Measurements from ENCODE around the gene UBD. TPM values are rescaled to one million over a fixed set of nuclear protein-coding genes. Genes with fewer than 3 reads are reported as not detected.
A peak's percentile ranks its signal among the peaks of the same experiment; 100 is the strongest.

The UBD gene
- total RNA-seq, 1 donor from 2014 or later, result not detected

DNA sequence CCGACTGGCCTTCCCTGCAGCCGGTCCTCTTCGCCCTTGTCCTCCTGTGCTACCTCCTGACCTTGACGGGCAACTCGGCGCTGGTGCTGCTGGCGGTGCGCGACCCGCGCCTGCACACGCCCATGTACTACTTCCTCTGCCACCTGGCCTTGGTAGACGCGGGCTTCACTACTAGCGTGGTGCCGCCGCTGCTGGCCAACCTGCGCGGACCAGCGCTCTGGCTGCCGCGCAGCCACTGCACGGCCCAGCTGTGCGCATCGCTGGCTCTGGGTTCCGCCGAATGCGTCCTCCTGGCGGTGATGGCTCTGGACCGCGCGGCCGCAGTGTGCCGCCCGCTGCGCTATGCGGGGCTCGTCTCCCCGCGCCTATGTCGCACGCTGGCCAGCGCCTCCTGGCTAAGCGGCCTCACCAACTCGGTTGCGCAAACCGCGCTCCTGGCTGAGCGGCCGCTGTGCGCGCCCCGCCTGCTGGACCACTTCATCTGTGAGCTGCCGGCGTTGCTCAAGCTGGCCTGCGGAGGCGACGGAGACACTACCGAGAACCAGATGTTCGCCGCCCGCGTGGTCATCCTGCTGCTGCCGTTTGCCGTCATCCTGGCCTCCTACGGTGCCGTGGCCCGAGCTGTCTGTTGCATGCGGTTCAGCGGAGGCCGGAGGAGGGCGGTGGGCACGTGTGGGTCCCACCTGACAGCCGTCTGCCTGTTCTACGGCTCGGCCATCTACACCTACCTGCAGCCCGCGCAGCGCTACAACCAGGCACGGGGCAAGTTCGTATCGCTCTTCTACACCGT lies 6.1 kb downstream of the UBD start:
- Histone ChIP-seq H3K27ac (no peak overlapping the region), H3K9me3 (no peaks in the 10 kb centered on the region), H3K27me3 (no peaks in the 10 kb centered on the region), H3K4me3 (peak overlapping the region; percentile 41 to 55), H3K4me1 (peaks cover 0 to 10% of the 10 kb centered on the region in 2 donors), H3K36me3 (no peaks in the 10 kb centered on the region)
- TF ChIP-seq, protein P1, sequence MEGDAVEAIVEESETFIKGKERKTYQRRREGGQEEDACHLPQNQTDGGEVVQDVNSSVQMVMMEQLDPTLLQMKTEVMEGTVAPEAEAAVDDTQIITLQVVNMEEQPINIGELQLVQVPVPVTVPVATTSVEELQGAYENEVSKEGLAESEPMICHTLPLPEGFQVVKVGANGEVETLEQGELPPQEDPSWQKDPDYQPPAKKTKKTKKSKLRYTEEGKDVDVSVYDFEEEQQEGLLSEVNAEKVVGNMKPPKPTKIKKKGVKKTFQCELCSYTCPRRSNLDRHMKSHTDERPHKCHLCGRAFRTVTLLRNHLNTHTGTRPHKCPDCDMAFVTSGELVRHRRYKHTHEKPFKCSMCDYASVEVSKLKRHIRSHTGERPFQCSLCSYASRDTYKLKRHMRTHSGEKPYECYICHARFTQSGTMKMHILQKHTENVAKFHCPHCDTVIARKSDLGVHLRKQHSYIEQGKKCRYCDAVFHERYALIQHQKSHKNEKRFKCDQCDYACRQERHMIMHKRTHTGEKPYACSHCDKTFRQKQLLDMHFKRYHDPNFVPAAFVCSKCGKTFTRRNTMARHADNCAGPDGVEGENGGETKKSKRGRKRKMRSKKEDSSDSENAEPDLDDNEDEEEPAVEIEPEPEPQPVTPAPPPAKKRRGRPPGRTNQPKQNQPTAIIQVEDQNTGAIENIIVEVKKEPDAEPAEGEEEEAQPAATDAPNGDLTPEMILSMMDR (IDR thresholded peaks at IDR 0.05), result no peak
- intact Hi-C loops (cut with DNase I), result no loop called here
- no peak for DNase-seq (ENCODE audit: low spot score in 2 of 2)

DNA sequence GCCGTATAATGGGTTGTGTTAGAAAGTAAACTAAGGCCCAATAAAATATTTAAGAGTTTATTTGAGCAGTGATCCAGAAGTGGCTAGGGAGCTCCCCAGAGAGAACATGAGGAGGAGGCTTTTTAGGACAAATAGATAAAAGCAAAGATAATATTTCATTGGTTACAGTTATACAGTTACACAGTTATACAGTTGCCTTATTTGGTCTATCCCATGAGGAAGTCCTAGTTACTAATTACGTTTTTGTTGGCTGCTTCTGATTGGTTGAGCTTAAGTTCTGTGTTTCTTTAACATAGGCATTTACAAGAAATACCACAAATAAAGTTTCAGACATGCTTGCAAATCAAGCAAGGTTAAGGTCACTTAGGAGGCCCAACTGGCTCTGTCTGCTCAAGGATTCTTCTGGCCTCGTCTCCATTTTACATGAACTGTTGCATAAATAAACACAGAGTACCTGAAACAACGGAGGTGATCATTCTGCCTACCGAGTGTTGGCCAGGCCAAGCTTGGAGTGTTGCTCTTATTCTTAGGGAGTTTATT lies 7.0 kb downstream of the UBD start:
- no peaks in the 10 kb centered on the region for H3K27me3 ChIP-seq
- DNase-seq (ENCODE audit: low spot score in 2 of 2), result no peak
- H3K4me1 ChIP-seq, result peaks cover 0 to 10% of the 10 kb centered on the region in 2 donors
- no peaks in the 10 kb centered on the region for H3K36me3 ChIP-seq
- peak overlapping the region; percentile 41 to 55 for H3K4me3 ChIP-seq
- H3K27ac ChIP-seq, result no peak overlapping the region
- TF ChIP-seq, protein P1 (IDR thresholded peaks at IDR 0.05), result no peak
- intact Hi-C loops (cut with DNase I), result no loop called here
- H3K9me3 ChIP-seq, result no peaks in the 10 kb centered on the region

DNA sequence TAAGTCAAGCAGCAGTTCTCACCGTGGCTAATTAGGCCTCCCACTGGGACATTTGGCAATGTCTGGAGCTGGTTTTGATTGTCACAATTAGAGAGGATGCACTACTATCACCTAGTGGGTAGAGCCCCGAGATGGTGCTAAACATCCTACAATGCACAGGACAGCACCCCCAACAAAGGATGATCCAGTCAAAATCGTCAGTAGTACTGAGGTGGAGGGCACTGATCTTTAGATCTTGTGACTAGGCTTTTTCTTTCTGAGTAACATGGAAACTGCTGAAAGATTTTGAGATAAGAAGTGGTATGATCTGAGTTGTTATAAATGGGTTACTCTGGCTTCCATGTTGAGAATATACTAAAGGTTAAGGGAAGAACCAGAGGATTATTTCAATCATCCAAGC lies 12.0 kb downstream of the UBD start:
- Histone ChIP-seq H3K27me3 (no peaks in the 10 kb centered on the region), H3K4me3 (no peak overlapping the region), H3K36me3 (no peaks in the 10 kb centered on the region), H3K9me3 (peaks cover 0 to 3% of the 10 kb centered on the region in 2 donors), H3K4me1 (no peaks in the 10 kb centered on the region), H3K27ac (no peak overlapping the region)
- no peak for DNase-seq (ENCODE audit: low spot score in 2 of 2)
- TF ChIP-seq, protein P1 (IDR thresholded peaks at IDR 0.05), result no peak
- intact Hi-C loops (cut with DNase I), result no loop called here

DNA sequence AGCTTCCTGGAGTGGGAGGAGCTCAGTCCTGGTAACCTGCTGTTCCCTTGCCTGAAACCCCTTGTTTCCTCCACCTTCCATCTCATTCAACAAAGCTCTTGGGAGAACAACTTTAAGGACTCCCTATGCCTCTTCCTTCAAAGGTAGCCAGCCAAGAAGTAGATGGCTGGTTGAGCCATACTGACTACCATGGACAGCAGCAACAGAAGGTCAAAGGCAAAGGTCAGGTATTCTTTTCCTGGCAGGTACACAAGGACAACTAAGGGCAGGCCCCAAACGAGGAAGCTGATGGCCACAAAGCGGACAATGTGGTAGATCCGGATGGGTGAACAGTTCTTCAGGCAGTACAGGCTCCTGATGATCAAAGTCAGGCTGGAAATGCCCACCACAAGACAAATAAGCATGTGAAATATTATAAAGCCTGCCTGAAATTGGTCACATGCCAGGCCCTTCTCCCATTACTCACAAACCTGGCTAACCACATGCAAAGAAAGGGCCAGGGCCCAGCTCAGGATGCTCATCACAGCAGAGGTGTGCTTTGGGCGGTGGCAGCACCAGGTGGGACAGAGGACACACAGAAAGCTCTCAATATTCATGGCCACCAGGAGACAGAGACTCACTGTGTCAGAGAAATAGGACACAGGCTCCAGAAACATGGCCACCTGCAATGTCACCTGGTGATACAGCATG lies 21.7 kb downstream of the UBD start:
- Histone ChIP-seq H3K9me3 (no peaks in the 10 kb centered on the region), H3K27me3 (no peaks in the 10 kb centered on the region), H3K27ac (no peak overlapping the region), H3K4me3 (no peak overlapping the region), H3K36me3 (no peaks in the 10 kb centered on the region), H3K4me1 (no peaks in the 10 kb centered on the region)
- intact Hi-C loops (cut with DNase I), result no loop called here
- TF ChIP-seq, protein P1 (IDR thresholded peaks at IDR 0.05), result no peak
- no peak for DNase-seq (ENCODE audit: low spot score in 2 of 2)

DNA sequence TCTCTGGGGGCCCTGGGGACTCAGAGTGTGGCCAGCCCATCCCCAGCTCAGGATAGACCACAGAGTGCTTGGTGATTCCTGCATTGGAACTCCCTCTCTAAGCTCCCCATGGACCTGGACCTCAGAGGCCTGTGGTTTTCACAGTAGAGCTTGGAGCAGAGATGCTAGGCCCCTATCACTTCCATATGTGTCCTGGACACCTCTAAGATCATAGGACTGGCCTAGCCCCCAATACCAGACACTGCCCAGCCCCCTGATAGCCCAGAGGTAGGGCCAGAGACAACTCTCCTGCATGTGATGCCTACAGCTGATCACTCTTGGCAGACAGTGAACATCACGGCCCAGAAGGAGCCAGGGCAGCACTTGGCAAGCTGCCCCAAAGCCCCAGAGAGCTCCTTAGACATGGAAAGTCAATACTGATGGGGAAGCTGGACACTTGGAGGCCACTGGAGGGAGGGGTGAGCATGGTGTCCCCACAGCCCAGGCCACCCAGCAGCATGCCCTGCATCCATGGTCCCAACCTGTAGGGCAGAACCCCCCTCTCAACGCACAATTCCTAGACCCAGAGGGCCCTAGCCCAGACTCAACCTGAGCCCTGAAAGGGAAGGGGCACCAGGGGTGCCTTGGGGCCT lies 27.1 kb downstream of the UBD start:
- DNase-seq (ENCODE audit: low spot score in 2 of 2), result no peak
- no peak overlapping the region for H3K27ac ChIP-seq
- H3K27me3 ChIP-seq, result no peaks in the 10 kb centered on the region
- intact Hi-C loops (cut with DNase I), result no loop called here
- no peaks in the 10 kb centered on the region for H3K36me3 ChIP-seq
- TF ChIP-seq, protein P1 (IDR thresholded peaks at IDR 0.05), result no peak
- H3K4me3 ChIP-seq, result no peak overlapping the region
- H3K4me1 ChIP-seq, result no peaks in the 10 kb centered on the region
- no peaks in the 10 kb centered on the region for H3K9me3 ChIP-seq

All from ascending aorta (tissue), 2 donors.